Measurements from ENCODE around the gene PTPN2.
"Not testable (repeated sequence)": the region's sequence is repeated elsewhere in the genome, so short reads cannot be mapped to it uniquely, and the experiment has no call there.

PTPN2 gene

GRCh38 chr18:12820506-12820905 is 63.5 kb downstream of the PTPN2 start:
- DNase-seq = no peak

GRCh38 chr18:12819841-12820240 is 64.2 kb downstream of the PTPN2 start:
- no peak for DNase-seq

GRCh38 chr18:12819322-12819721 is 64.7 kb downstream of the PTPN2 start:
- DNase-seq = no peak

GRCh38 chr18:12818243-12818642 is 65.8 kb downstream of the PTPN2 start:
- no peak for DNase-seq

GRCh38 chr18:12816451-12816850 is 67.6 kb downstream of the PTPN2 start:
- DNase-seq = no peak

GRCh38 chr18:12811191-12811950 is 72.7 kb downstream of the PTPN2 start:
- DNase-seq = peak; percentile 53

- DNase-seq = no peak
Observed at GRCh38 chr18:12803069-12803936, 80.7 kb downstream of the PTPN2 start.

- DNase-seq = no peak
Observed at GRCh38 chr18:12802538-12802937, 81.5 kb downstream of the PTPN2 start.

- no peak for DNase-seq
Observed at GRCh38 chr18:12796448-12796847, 87.6 kb downstream of the PTPN2 start.

- no peak for DNase-seq
Observed at GRCh38 chr18:12791610-12792009, 92.4 kb downstream of the PTPN2 start.

GRCh38 chr18:12786669-12787068 is 97.4 kb downstream of the PTPN2 start:
- DNase-seq = no peak

- DNase-seq = no peak
Observed at GRCh38 chr18:12783524-12783923, 100.5 kb downstream of the PTPN2 start.

- no peak for DNase-seq
Observed at GRCh38 chr18:12782521-12782920, 101.5 kb downstream of the PTPN2 start.

GRCh38 chr18:12779456-12779855 is 104.6 kb downstream of the PTPN2 start:
- DNase-seq = no peak

GRCh38 chr18:12779043-12779442 is 105.0 kb downstream of the PTPN2 start:
- no peak for DNase-seq

- DNase-seq = no peak
Observed at GRCh38 chr18:12777500-12777944, 106.5 kb downstream of the PTPN2 start.

GRCh38 chr18:12776821-12777471 is 107.1 kb downstream of the PTPN2 start:
- DNase-seq = no peak

GRCh38 chr18:12776415-12776814 is 107.6 kb downstream of the PTPN2 start:
- DNase-seq = not testable (repeated sequence)

GRCh38 chr18:12774982-12775381 is 109.1 kb downstream of the PTPN2 start:
- no peak for DNase-seq

- no peak for DNase-seq
Observed at GRCh38 chr18:12773369-12773768, 110.7 kb downstream of the PTPN2 start.

- no peak for DNase-seq
Observed at GRCh38 chr18:12772111-12772510, 111.9 kb downstream of the PTPN2 start.

GRCh38 chr18:12770469-12771219 is 113.4 kb downstream of the PTPN2 start:
- DNase-seq = peak; percentile 41

Data from islet precursor cell (in vitro differentiated cells).